Small intestine (tissue), 16 donors: Measurements from ENCODE around the gene TXLNA. TPM values are rescaled to one million over a fixed set of nuclear protein-coding genes. Genes with fewer than 3 reads are reported as not detected.
A peak's percentile ranks its signal among the peaks of the same experiment; 100 is the strongest.
"Not testable (repeated sequence)": the region's sequence is repeated elsewhere in the genome, so short reads cannot be mapped to it uniquely, and the experiment has no call there.

ENCODE experiments used
- DNase-seq, 2 donors: peaks; one replicate each; pipeline versions ENCODE4 v3.0.0 to v3.0.0-alpha.2; 2013
- FAIRE-seq: peaks from 2 replicates; lab custom pipeline; 2012; peaks lifted over from hg19 to GRCh38; lab: Jason Lieb, UNC
- H3K27ac ChIP-seq, 3 donors: one replicate each; pipeline ENCODE4 v1.5.1; 2013; ENCODE audit warnings: low read length in 2 of 3, mild to moderate bottlenecking in 2 of 3, control low read depth in 1 of 3, inconsistent platforms in 1 of 3, low read depth in 1 of 3, moderate library complexity in 1 of 3
- H3K27me3 ChIP-seq, 3 donors: one replicate each; pipeline ENCODE4 v1.6.1; 2013; ENCODE audit warnings: low read length in 3 of 3, inconsistent platforms in 1 of 3; ENCODE audit not compliant: control insufficient read depth in 3 of 3, insufficient read depth in 3 of 3
- H3K36me3 ChIP-seq, 3 donors: one replicate each; pipeline ENCODE4 v1.6.1; 2013; ENCODE audit warnings: low read length in 3 of 3, inconsistent platforms in 1 of 3, low read depth in 1 of 3, mild to moderate bottlenecking in 1 of 3, moderate library complexity in 1 of 3; ENCODE audit not compliant: control insufficient read depth in 3 of 3, insufficient read depth in 2 of 3
- H3K4me1 ChIP-seq, 3 donors: one replicate each; pipeline ENCODE4 v1.6.1; 2013; ENCODE audit warnings: low read length in 2 of 3, inconsistent platforms in 1 of 3, low read depth in 1 of 3, mild to moderate bottlenecking in 1 of 3, moderate library complexity in 1 of 3; ENCODE audit not compliant: control insufficient read depth in 3 of 3, insufficient read depth in 2 of 3
- H3K4me3 ChIP-seq, 3 donors: one replicate each; pipeline ENCODE4 v1.5.1; 2013; ENCODE audit warnings: low read length in 3 of 3, control low read depth in 1 of 3, inconsistent platforms in 1 of 3, low read depth in 1 of 3, mild to moderate bottlenecking in 1 of 3, moderate library complexity in 1 of 3
- H3K9me3 ChIP-seq, 2 donors: one replicate each; pipeline ENCODE4 v1.6.1; 2013; ENCODE audit warnings: low read depth in 1 of 2, low read length in 1 of 2; ENCODE audit not compliant: control insufficient read depth in 2 of 2, insufficient read depth in 1 of 2
- WGBS, 3 donors: extraction: QIAGEN DNeasy Blood & Tissue Kit; methylation state at CpG; one replicate each; pipeline ENCODE4 v1.1.7; 2013; 5-methylcytosine and 5-hydroxymethylcytosine counted together
- long read RNA-seq, 10 donors: transcript quantifications; one replicate each; lab custom pipeline, GENCODE V29; 2026
- polyA plus RNA-seq, 4 donors: library from polyadenylated mRNA; stranded (reverse) in 3 of 4; unstranded in 1 of 4; fragments of 200-250 nt in 3 of 4; fragments of 120-200 nt in 1 of 4; gene quantifications; one replicate each; pipeline versions ENCODE4 v1.2.1 to v1.2.3, GENCODE V29; 2013
- donor health status: healthy with polysubstance abuse.
- donor health status: control.
- donor health status: control.
- donor health status: Bipolar disorder and iron deficiency.
- donor health status: healthy.

TXLNA gene
- 10 to 100 TPM in 2 of 4 donors, 1 to 10 TPM in 2; 6.9 to 28.1 (median 18.1) TPM for polyA plus RNA-seq
- long read RNA-seq, donor 1, result 0 reads
- long read RNA-seq, donor 2, full-length matches to known transcripts, result 1 of 1 reads
- long read RNA-seq, donor 2, partial matches to known transcripts, result 0 of 1 reads
- long read RNA-seq, donor 2, other reads (novel, unspliced or antisense), result 0 of 1 reads
- long read RNA-seq, donor 3, result 0 reads
- long read RNA-seq, donor 4, result 0 reads
- long read RNA-seq, donor 5, result 0 reads
- long read RNA-seq, donor 6, full-length matches to known transcripts, result 4 of 18 reads
- long read RNA-seq, donor 6, partial matches to known transcripts, result 14 of 18 reads
- long read RNA-seq, donor 6, other reads (novel, unspliced or antisense), result 0 of 18 reads
- long read RNA-seq, donor 7, result 0 reads
- long read RNA-seq, donor 8, result 0 reads
- long read RNA-seq, donor 9, result 0 reads
- long read RNA-seq, donor 10, full-length matches to known transcripts, result 2 of 8 reads
- long read RNA-seq, donor 10, partial matches to known transcripts, result 6 of 8 reads
- long read RNA-seq, donor 10, other reads (novel, unspliced or antisense), result 0 of 8 reads

- FAIRE-seq (no peak), DNase-seq (peak; percentile 93 to 96)
- Histone ChIP-seq H3K27me3 (no peaks in the 10 kb centered on the region), H3K27ac (peak within 1 kb of the TSS; percentile 88 to 99 (median 98)), H3K4me3 (peak within 1 kb of the TSS; percentile 66 to 88 (median 69)), H3K4me1 (peaks cover 2 to 25% (median 6%) of the 10 kb centered on the region in 3 donors), H3K9me3 (no peaks in the 10 kb centered on the region), H3K36me3 (peaks cover 0 to 40% (median 2%) of the 10 kb centered on the region in 3 donors)
- 0 to 1% (median 0%) methylated on average over 54 to 79 of the region's 79 CpGs for WGBS, 3 donors
Observed at GRCh38 chr1:32179443-32180185, at the start of gene TXLNA. TSS of gene TXLNA (plus strand) at chr1:32179675. CDS start at chr1:32180346, 671 bp downstream.

- not testable (repeated sequence) for H3K4me1 ChIP-seq, H3K27me3 ChIP-seq, H3K27ac ChIP-seq, DNase-seq, H3K4me3 ChIP-seq, H3K9me3 ChIP-seq, FAIRE-seq
- peaks cover 0 to 25% (median 6%) of the 10 kb centered on the region in 3 donors for H3K36me3 ChIP-seq
- WGBS, 3 donors, result 94 to 96% (median 95%) methylated on average over 8 to 9 of the region's 9 CpGs
Observed at GRCh38 chr1:32133950-32134280, 45.6 kb upstream of the TXLNA start.

GRCh38 chr1:32137111-32137510 is 42.4 kb upstream of the TXLNA start:
- no peak overlapping the region for H3K4me3 ChIP-seq
- FAIRE-seq (no peak), DNase-seq (no peak)
- H3K27me3 ChIP-seq, result no peaks in the 10 kb centered on the region
- H3K27ac ChIP-seq, result no peak overlapping the region
- 94 to 95% (median 95%) methylated on average over 5 of the region's 5 CpGs for WGBS, 3 donors
- H3K36me3 ChIP-seq, result peaks cover 0 to 12% (median 0%) of the 10 kb centered on the region in 3 donors
- peaks cover 0 to 3% (median 2%) of the 10 kb centered on the region in 3 donors for H3K4me1 ChIP-seq
- no peaks in the 10 kb centered on the region for H3K9me3 ChIP-seq

DNA sequence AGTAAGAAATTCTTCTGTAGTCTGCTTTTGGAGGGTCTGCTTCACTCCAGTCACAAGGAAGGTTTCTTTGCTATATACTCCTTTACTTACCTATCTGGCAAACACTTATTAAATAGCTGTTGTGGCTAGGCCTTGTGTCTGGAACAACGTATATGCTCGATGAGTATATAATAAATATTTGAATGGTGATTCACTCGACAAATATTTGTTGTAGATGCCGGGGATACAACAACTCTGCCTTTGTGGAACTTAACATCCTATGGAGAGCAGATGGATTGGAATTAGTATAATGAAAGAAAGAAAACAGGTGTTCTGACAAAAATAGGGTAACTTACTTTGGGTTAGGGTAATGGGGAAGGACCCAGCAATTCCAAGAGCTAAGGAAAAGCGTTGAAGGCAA is 40.5 kb upstream of the TXLNA start:
- no peaks in the 10 kb centered on the region for H3K9me3 ChIP-seq
- H3K36me3 ChIP-seq, result peaks cover 0 to 5% (median 0%) of the 10 kb centered on the region in 3 donors
- H3K4me1 ChIP-seq, result peaks cover 2 to 4% (median 3%) of the 10 kb centered on the region in 3 donors
- H3K27ac ChIP-seq, result no peak overlapping the region
- 34 to 51% (median 46%) methylated on average over 5 of the region's 5 CpGs for WGBS, 3 donors
- H3K4me3 ChIP-seq, result no peak overlapping the region
- H3K27me3 ChIP-seq, result no peaks in the 10 kb centered on the region
- peak in 1 of 2 donors; percentile 36 for DNase-seq
- FAIRE-seq, result no peak

DNA sequence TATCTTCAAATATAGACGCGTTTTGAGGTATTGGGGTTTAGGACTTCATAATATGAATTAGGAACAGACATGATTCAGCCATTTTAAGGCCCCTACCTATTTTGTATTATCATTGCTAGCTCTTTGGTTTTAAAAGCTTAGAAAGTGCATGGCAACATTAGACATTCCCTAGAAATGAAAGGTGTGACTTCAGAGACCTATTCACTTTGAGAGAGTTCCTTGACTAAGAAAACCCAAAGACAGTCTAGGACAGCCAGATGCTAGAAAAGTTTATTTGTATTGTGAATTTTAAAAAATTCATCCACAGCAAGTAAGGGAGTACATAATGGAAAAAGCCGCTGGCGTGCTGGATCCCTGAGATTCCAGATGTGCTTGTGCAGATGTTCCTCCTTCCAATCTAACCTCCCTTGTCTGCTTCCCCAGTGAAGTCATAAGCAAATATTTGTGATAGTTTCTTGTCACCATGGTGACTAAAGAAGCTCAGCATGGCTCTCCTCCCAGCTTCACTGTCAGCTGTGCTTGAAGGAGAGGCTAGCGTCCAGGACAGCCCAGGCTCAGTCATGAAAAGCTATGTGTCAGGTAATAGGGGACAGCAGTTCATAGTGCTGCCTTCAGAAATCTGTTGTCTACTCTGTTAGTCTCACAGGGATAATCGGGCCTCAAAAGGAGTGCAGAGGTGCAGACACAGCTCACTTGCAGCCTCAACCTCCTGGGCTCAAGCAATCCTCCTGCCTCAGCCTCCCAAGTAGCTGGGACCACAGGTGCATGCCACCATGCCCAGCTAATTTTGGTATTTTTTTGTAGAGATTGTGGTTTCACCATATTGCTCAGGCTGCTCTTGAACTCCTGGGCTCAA is 36.8 kb upstream of the TXLNA start:
- Histone ChIP-seq H3K27ac (peak overlapping the region in 2 of 3 donors; percentile 11 to 49), H3K9me3 (peaks cover 0 to 10% of the 10 kb centered on the region in 2 donors), H3K4me3 (no peak overlapping the region), H3K4me1 (peaks cover 2 to 4% (median 3%) of the 10 kb centered on the region in 3 donors), H3K36me3 (peaks cover 0 to 5% (median 0%) of the 10 kb centered on the region in 3 donors), H3K27me3 (no peaks in the 10 kb centered on the region)
- FAIRE-seq, result no peak
- 62 to 67% (median 62%) methylated on average over 6 of the region's 6 CpGs for WGBS, 3 donors
- peak; percentile 38 to 70 for DNase-seq

DNA sequence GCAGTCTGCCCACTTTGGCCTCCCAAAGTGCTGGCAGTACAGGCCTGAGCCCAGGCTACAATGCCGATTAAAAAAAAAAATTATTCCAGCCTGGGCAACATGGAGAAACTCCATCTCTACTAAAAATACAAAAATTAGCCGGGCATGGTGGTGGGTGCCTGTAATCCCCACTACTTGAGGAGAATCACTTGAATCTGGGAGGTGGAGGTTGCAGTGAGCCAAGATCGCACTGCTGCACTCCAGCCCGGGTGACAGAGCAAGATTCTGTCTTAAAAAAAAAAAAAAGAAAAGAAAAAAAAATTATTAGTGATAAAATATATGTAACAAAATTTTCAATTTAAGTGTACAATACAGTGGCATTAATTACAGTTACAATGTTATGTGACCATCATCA is 36.2 kb upstream of the TXLNA start:
- not testable (repeated sequence) for H3K4me3 ChIP-seq, H3K27ac ChIP-seq, DNase-seq, H3K4me1 ChIP-seq, H3K27me3 ChIP-seq, FAIRE-seq
- WGBS, 3 donors, result 82 to 91% (median 86%) methylated on average over 4 of the region's 4 CpGs
- Histone ChIP-seq H3K36me3 (peaks cover 0 to 10% (median 0%) of the 10 kb centered on the region in 3 donors), H3K9me3 (peaks cover 0 to 17% of the 10 kb centered on the region in 2 donors)

- peaks cover 0 to 23% of the 10 kb centered on the region in 2 donors for H3K9me3 ChIP-seq
- FAIRE-seq (no peak), DNase-seq (no peak)
- peaks cover 0 to 15% (median 0%) of the 10 kb centered on the region in 3 donors for H3K36me3 ChIP-seq
- H3K4me1 ChIP-seq, result peaks cover 0 to 4% (median 0%) of the 10 kb centered on the region in 3 donors
- 94 to 99% (median 98%) methylated on average over 3 of the region's 3 CpGs for WGBS, 3 donors
- no peaks in the 10 kb centered on the region for H3K27me3 ChIP-seq
- no peak overlapping the region for H3K4me3 ChIP-seq
- H3K27ac ChIP-seq, result no peak overlapping the region
Observed at GRCh38 chr1:32144033-32144432, 35.4 kb upstream of the TXLNA start.
